ENCODE measurements around the gene FRMD3.

GRCh38 chr9:83448626-83449025, 89.6 kb downstream of the FRMD3 start:
- TF ChIP-seq CTCF (IDR thresholded peaks at IDR 0.05 in 8 of 11, conservative IDR thresholded peaks at IDR 0.05 in 3 of 11) (no peak), POLR2A (IDR thresholded peaks at IDR 0.05) (no peak)
